ENCODE results near the gene EBLN1.
"Not testable (repeated sequence)": the region's sequence is repeated elsewhere in the genome, so short reads cannot be mapped to it uniquely, and the experiment has no call there.

The EBLN1 gene

GRCh38 chr10:22244001-22244400 is 26.2 kb upstream of the EBLN1 start:
- Mint-ChIP-seq H3K27ac (no peak overlapping the region), H3K4me3 (no peak overlapping the region), H3K9me3 (peaks cover 8% of the 10 kb centered on the region), H3K36me3 (ENCODE audit: low read depth) (peaks cover 4% of the 10 kb centered on the region), H3K4me1 (ENCODE audit: low read depth) (peaks cover 43% of the 10 kb centered on the region), H3K27me3 (peaks cover 8% of the 10 kb centered on the region)

GRCh38 chr10:22243321-22243720 is 25.5 kb upstream of the EBLN1 start:
- no peak overlapping the region for H3K27ac Mint-ChIP-seq
- peaks cover 37% of the 10 kb centered on the region for H3K4me1 Mint-ChIP-seq (ENCODE audit: low read depth)
- peaks cover 4% of the 10 kb centered on the region for H3K36me3 Mint-ChIP-seq (ENCODE audit: low read depth)
- no peak overlapping the region for H3K4me3 Mint-ChIP-seq
- H3K27me3 Mint-ChIP-seq: peaks cover 14% of the 10 kb centered on the region
- peaks cover 8% of the 10 kb centered on the region for H3K9me3 Mint-ChIP-seq

- no peaks in the 10 kb centered on the region for H3K9me3 Mint-ChIP-seq
- peaks cover 4% of the 10 kb centered on the region for H3K36me3 Mint-ChIP-seq (ENCODE audit: low read depth)
- H3K27ac Mint-ChIP-seq: no peak overlapping the region
- peak overlapping the region; percentile 90 for H3K4me3 Mint-ChIP-seq
- peaks cover 32% of the 10 kb centered on the region for H3K4me1 Mint-ChIP-seq (ENCODE audit: low read depth)
- peaks cover 24% of the 10 kb centered on the region for H3K27me3 Mint-ChIP-seq
Measured at GRCh38 chr10:22231260-22231659, 13.4 kb upstream of the EBLN1 start.

- peaks cover 32% of the 10 kb centered on the region for H3K4me1 Mint-ChIP-seq (ENCODE audit: low read depth)
Measured at GRCh38 chr10:22230158-22230833, 12.5 kb upstream of the EBLN1 start.

GRCh38 chr10:22229802-22230157 is 12.0 kb upstream of the EBLN1 start:
- peaks cover 4% of the 10 kb centered on the region for H3K36me3 Mint-ChIP-seq (ENCODE audit: low read depth)
- H3K9me3 Mint-ChIP-seq: no peaks in the 10 kb centered on the region
- H3K27ac Mint-ChIP-seq: peak overlapping the region; percentile 92
- peak overlapping the region; percentile 90 for H3K4me3 Mint-ChIP-seq
- peaks cover 20% of the 10 kb centered on the region for H3K27me3 Mint-ChIP-seq
- peaks cover 32% of the 10 kb centered on the region for H3K4me1 Mint-ChIP-seq (ENCODE audit: low read depth)

More at GRCh38 chr10:22230158-22230833, 12.5 kb upstream of the EBLN1 start:
- Mint-ChIP-seq H3K36me3 (ENCODE audit: low read depth) (peaks cover 4% of the 10 kb centered on the region), H3K27me3 (peaks cover 19% of the 10 kb centered on the region), H3K4me3 (peak overlapping the region; percentile 90), H3K9me3 (no peaks in the 10 kb centered on the region), H3K27ac (peak overlapping the region; percentile 92)

- Mint-ChIP-seq H3K4me1 (ENCODE audit: low read depth) (peaks cover 32% of the 10 kb centered on the region), H3K4me3 (peak overlapping the region; percentile 90), H3K27ac (peak overlapping the region; percentile 92), H3K27me3 (peaks cover 23% of the 10 kb centered on the region), H3K9me3 (no peaks in the 10 kb centered on the region), H3K36me3 (ENCODE audit: low read depth) (peaks cover 4% of the 10 kb centered on the region)
Measured at GRCh38 chr10:22228943-22229801, 11.4 kb upstream of the EBLN1 start.

- H3K9me3 Mint-ChIP-seq: no peaks in the 10 kb centered on the region
- H3K4me1 Mint-ChIP-seq (ENCODE audit: low read depth): peaks cover 32% of the 10 kb centered on the region
- H3K4me3 Mint-ChIP-seq: peak overlapping the region; percentile 90
- H3K36me3 Mint-ChIP-seq (ENCODE audit: low read depth): peaks cover 4% of the 10 kb centered on the region
- H3K27me3 Mint-ChIP-seq: peaks cover 23% of the 10 kb centered on the region
- H3K27ac Mint-ChIP-seq: peak overlapping the region; percentile 45
Measured at GRCh38 chr10:22228167-22228938, 10.5 kb upstream of the EBLN1 start.

GRCh38 chr10:22226599-22226998 is 8.8 kb upstream of the EBLN1 start:
- H3K36me3 Mint-ChIP-seq (ENCODE audit: low read depth): peaks cover 4% of the 10 kb centered on the region
- H3K4me3 Mint-ChIP-seq: no peak overlapping the region
- peaks cover 45% of the 10 kb centered on the region for H3K4me1 Mint-ChIP-seq (ENCODE audit: low read depth)
- no peaks in the 10 kb centered on the region for H3K9me3 Mint-ChIP-seq
- H3K27ac Mint-ChIP-seq: no peak overlapping the region
- H3K27me3 Mint-ChIP-seq: peaks cover 12% of the 10 kb centered on the region

- H3K4me1 Mint-ChIP-seq (ENCODE audit: low read depth): peaks cover 13% of the 10 kb centered on the region
- H3K27ac Mint-ChIP-seq: no peak overlapping the region
- H3K9me3 Mint-ChIP-seq: no peaks in the 10 kb centered on the region
- H3K27me3 Mint-ChIP-seq: peaks cover 10% of the 10 kb centered on the region
- no peaks in the 10 kb centered on the region for H3K36me3 Mint-ChIP-seq (ENCODE audit: low read depth)
- H3K4me3 Mint-ChIP-seq: no peak overlapping the region
Measured at GRCh38 chr10:22222236-22223190, 4.7 kb upstream of the EBLN1 start.

- H3K4me1 Mint-ChIP-seq (ENCODE audit: low read depth): peaks cover 13% of the 10 kb centered on the region
- no peak overlapping the region for H3K4me3 Mint-ChIP-seq
- H3K36me3 Mint-ChIP-seq (ENCODE audit: low read depth): no peaks in the 10 kb centered on the region
- peaks cover 11% of the 10 kb centered on the region for H3K27me3 Mint-ChIP-seq
- no peaks in the 10 kb centered on the region for H3K9me3 Mint-ChIP-seq
- no peak overlapping the region for H3K27ac Mint-ChIP-seq
Measured at GRCh38 chr10:22219308-22219707, 1.5 kb upstream of the EBLN1 start.

GRCh38 chr10:22218448-22218847 is 633 bp upstream of the EBLN1 start:
- no peak overlapping the region for H3K27ac Mint-ChIP-seq
- H3K4me3 Mint-ChIP-seq: no peak overlapping the region
- peaks cover 13% of the 10 kb centered on the region for H3K4me1 Mint-ChIP-seq (ENCODE audit: low read depth)
- H3K9me3 Mint-ChIP-seq: no peaks in the 10 kb centered on the region
- H3K27me3 Mint-ChIP-seq: peaks cover 11% of the 10 kb centered on the region
- H3K36me3 Mint-ChIP-seq (ENCODE audit: low read depth): no peaks in the 10 kb centered on the region

GRCh38 chr10:22217084-22217483 is 731 bp downstream of the EBLN1 start:
- H3K36me3 Mint-ChIP-seq (ENCODE audit: low read depth); H3K4me3 Mint-ChIP-seq; H3K9me3 Mint-ChIP-seq; H3K27ac Mint-ChIP-seq; H3K4me1 Mint-ChIP-seq (ENCODE audit: low read depth): not testable (repeated sequence)
- H3K27me3 Mint-ChIP-seq: peaks cover 11% of the 10 kb centered on the region

GRCh38 chr10:22210267-22210666 is 7.5 kb downstream of the EBLN1 start:
- Mint-ChIP-seq H3K27me3 (peaks cover 33% of the 10 kb centered on the region), H3K4me3 (no peak overlapping the region), H3K27ac (no peak overlapping the region), H3K4me1 (ENCODE audit: low read depth) (no peaks in the 10 kb centered on the region), H3K9me3 (no peaks in the 10 kb centered on the region), H3K36me3 (ENCODE audit: low read depth) (no peaks in the 10 kb centered on the region)

GRCh38 chr10:22193945-22194344 is 23.9 kb downstream of the EBLN1 start:
- Mint-ChIP-seq H3K27ac (no peak overlapping the region), H3K36me3 (ENCODE audit: low read depth) (no peaks in the 10 kb centered on the region), H3K4me3 (no peak overlapping the region), H3K4me1 (ENCODE audit: low read depth) (no peaks in the 10 kb centered on the region), H3K9me3 (no peaks in the 10 kb centered on the region), H3K27me3 (peaks cover 3% of the 10 kb centered on the region)
